HG02571 (cell line): ENCODE data around the gene DFFB.
"Not testable (repeated sequence)": the region's sequence is repeated elsewhere in the genome, so short reads cannot be mapped to it uniquely, and the experiment has no call there.

ENCODE experiments used
- ATAC-seq: cut with Tn5 transposase; IDR thresholded peaks from one replicate; pipeline ENCODE4 v1.9.1; 2021; ENCODE audit warnings: mild to moderate bottlenecking, moderate library complexity; ENCODE audit not compliant: unreplicated experiment

DFFB gene

GRCh38 chr1:3907031-3907534 is 49.8 kb downstream of the DFFB start:
- no peak for ATAC-seq

GRCh38 chr1:3907621-3908165 is 50.4 kb downstream of the DFFB start:
- no peak for ATAC-seq

GRCh38 chr1:3908886-3909517 is 51.7 kb downstream of the DFFB start:
- no peak for ATAC-seq

GRCh38 chr1:3909615-3910014 is 52.3 kb downstream of the DFFB start:
- ATAC-seq = no peak

- no peak for ATAC-seq
Measured at GRCh38 chr1:3910049-3910731, 52.9 kb downstream of the DFFB start.

- peak; percentile 51 for ATAC-seq
Measured at GRCh38 chr1:3910857-3911845, 53.9 kb downstream of the DFFB start.

- ATAC-seq = no peak
Measured at GRCh38 chr1:3911981-3912808, 54.9 kb downstream of the DFFB start.

GRCh38 chr1:3912809-3913685 is 55.8 kb downstream of the DFFB start:
- ATAC-seq = no peak

GRCh38 chr1:3914331-3914851 is 57.1 kb downstream of the DFFB start:
- ATAC-seq = no peak

GRCh38 chr1:3914911-3915310 is 57.6 kb downstream of the DFFB start:
- ATAC-seq = no peak

- no peak for ATAC-seq
Measured at GRCh38 chr1:3915551-3916121, 58.4 kb downstream of the DFFB start.

GRCh38 chr1:3917761-3918160 is 60.5 kb downstream of the DFFB start:
- no peak for ATAC-seq

- not testable (repeated sequence) for ATAC-seq
Measured at GRCh38 chr1:3918359-3918758, 61.1 kb downstream of the DFFB start.

- ATAC-seq = no peak
Measured at GRCh38 chr1:3918966-3919611, 61.8 kb downstream of the DFFB start.

GRCh38 chr1:3919706-3920105 is 62.4 kb downstream of the DFFB start:
- ATAC-seq = no peak

- no peak for ATAC-seq
Measured at GRCh38 chr1:3921765-3922164, 64.5 kb downstream of the DFFB start.

- no peak for ATAC-seq
Measured at GRCh38 chr1:3922201-3922725, 65.0 kb downstream of the DFFB start.

- no peak for ATAC-seq
Measured at GRCh38 chr1:3922851-3923250, 65.6 kb downstream of the DFFB start.
